ENCODE data around the gene C16orf89. TPM values are rescaled to one million over a fixed set of nuclear protein-coding genes. Genes with fewer than 3 reads are reported as not detected.

C16orf89 gene
- total and polyA plus RNA-seq, 2 experiments from 2014 or later, result 2.8 to 4.4 TPM

GRCh38 chr16:5022521-5022920, 43.2 kb downstream of the C16orf89 start (continued):
- TF ChIP-seq REST (IDR thresholded peaks at IDR 0.05; ENCODE audit: unreplicated experiment) (no peak), STAT1 (IDR thresholded peaks at IDR 0.05; ENCODE audit: unreplicated experiment) (no peak), ZNF331 (CRISPR knock-in tag; IDR thresholded peaks at IDR 0.05; ENCODE audit: low read depth) (no peak)

DNA sequence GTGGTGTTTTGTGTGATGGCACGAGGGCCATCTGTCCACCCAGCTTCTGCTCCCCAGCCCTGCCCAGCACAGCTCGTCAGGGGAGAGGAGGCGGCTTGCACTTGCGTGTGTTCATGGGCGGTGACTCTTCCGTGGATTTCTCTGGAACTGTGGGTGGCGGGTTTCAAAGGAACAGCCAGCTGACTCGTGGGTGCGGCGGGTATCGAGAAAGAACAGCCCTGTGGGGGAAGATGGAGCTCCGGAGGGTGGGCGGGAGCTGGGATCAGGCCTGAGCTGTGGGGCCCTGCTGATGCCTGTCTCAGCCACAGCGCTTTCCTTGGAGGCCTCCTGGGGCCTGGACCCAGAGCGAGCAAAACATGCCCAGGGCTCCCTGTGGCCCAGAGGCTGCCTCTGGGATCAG, 45.2 kb downstream of the C16orf89 start:
- Histone ChIP-seq H3K27me3 (ENCODE audit: insufficient read depth) (no peaks in the 10 kb centered on the region), H3K4me3 (no peak overlapping the region), H3K9me2 (ENCODE audit: insufficient read depth) (no peaks in the 10 kb centered on the region), H2AFZ (no peak overlapping the region), H3K79me2 (replicated peaks; ENCODE audit: insufficient read depth) (no peaks in the 10 kb centered on the region), H3K27ac (ENCODE audit: low read depth) (no peak overlapping the region), H3K36me3 (ENCODE audit: insufficient read depth) (no peaks in the 10 kb centered on the region), H3K4me1 (ENCODE audit: insufficient read depth) (no peaks in the 10 kb centered on the region), H3K4me2 (no peak overlapping the region), H4K20me1 (replicated peaks; ENCODE audit: insufficient read depth) (no peaks in the 10 kb centered on the region), H3F3A (replicated peaks; ENCODE audit: low read depth) (no peaks in the 10 kb centered on the region)
- DNase-seq (ENCODE audit: low spot score) (no peak), ATAC-seq (peak; percentile 12)
- H3K27me3 Mint-ChIP-seq (ENCODE audit: insufficient read depth, low read depth, poor library complexity), result no peaks in the 10 kb centered on the region
- H3K4me1 Mint-ChIP-seq, result peaks cover 8% of the 10 kb centered on the region; the same call in 1 of the 3 replicates
- no peak overlapping the region for H3K27ac Mint-ChIP-seq
- no peak overlapping the region for H3K4me3 Mint-ChIP-seq
- H3K9me3 Mint-ChIP-seq, result no peaks in the 10 kb centered on the region
- H3K36me3 Mint-ChIP-seq (ENCODE audit: low read depth), result no peaks in the 10 kb centered on the region
- TF ChIP-seq STAT1 (IDR thresholded peaks at IDR 0.05; ENCODE audit: unreplicated experiment), result no peak
- no peak for TF ChIP-seq ZNF114 (CRISPR knock-in tag; IDR thresholded peaks at IDR 0.05)
- TF ChIP-seq CTCF (conservative IDR thresholded peaks at IDR 0.05; ENCODE audit: low read depth in 2 of 2), result no peak
- no peak for TF ChIP-seq POLR2AphosphoS5 (IDR thresholded peaks at IDR 0.05; ENCODE audit: low read depth)
- no peak for TF ChIP-seq EZH2 (IDR thresholded peaks at IDR 0.05; ENCODE audit: low read depth, unreplicated experiment)
- TF ChIP-seq JUNB (IDR thresholded peaks at IDR 0.05; ENCODE audit: unreplicated experiment), result no peak
- TF ChIP-seq, protein P1, sequence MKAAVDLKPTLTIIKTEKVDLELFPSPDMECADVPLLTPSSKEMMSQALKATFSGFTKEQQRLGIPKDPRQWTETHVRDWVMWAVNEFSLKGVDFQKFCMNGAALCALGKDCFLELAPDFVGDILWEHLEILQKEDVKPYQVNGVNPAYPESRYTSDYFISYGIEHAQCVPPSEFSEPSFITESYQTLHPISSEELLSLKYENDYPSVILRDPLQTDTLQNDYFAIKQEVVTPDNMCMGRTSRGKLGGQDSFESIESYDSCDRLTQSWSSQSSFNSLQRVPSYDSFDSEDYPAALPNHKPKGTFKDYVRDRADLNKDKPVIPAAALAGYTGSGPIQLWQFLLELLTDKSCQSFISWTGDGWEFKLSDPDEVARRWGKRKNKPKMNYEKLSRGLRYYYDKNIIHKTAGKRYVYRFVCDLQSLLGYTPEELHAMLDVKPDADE (IDR thresholded peaks at IDR 0.05), result no peak
- TF ChIP-seq REST (IDR thresholded peaks at IDR 0.05; ENCODE audit: unreplicated experiment), result no peak
- TF ChIP-seq CREB1 (CRISPR knock-in tag; IDR thresholded peaks at IDR 0.05; ENCODE audit: low read depth), result no peak
- TF ChIP-seq EZH2phosphoT487 (IDR thresholded peaks at IDR 0.05; ENCODE audit: unreplicated experiment), result no peak
- TF ChIP-seq ZNF331 (CRISPR knock-in tag; IDR thresholded peaks at IDR 0.05; ENCODE audit: low read depth), result no peak
- TF ChIP-seq NANOG (IDR thresholded peaks at IDR 0.05; ENCODE audit: borderline replicate concordance), result no peak
